Esophagus muscularis mucosa (tissue), 4 donors: ENCODE results near the gene MARVELD1. TPM values are rescaled to one million over a fixed set of nuclear protein-coding genes. Genes with fewer than 3 reads are reported as not detected.

Experiments
- DNase-seq: peaks from one replicate; pipeline ENCODE4 v3.0.0-alpha.2; 2017; ENCODE audit errors: extremely low spot score
- H3K27ac ChIP-seq, 4 donors: fragments of 200-600 bp; sonication (generic); replicated peaks in 1 of 4; 1 replicate in 3 of 4; 2 replicates in 1 of 4; pipeline ENCODE4 v1.5.1; 2016 to 2019; ENCODE audit warnings: mild to moderate bottlenecking in 1 of 4
- H3K27me3 ChIP-seq, 4 donors: fragments of 200-600 bp; sonication (generic); one replicate each; pipeline versions ENCODE4 v1.5.1 to v1.6.0; 2016 to 2019
- H3K36me3 ChIP-seq, 4 donors: fragments of 200-600 bp; sonication (generic); one replicate each; pipeline ENCODE4 v1.5.1; 2016 to 2019
- H3K4me1 ChIP-seq, 4 donors: fragments of 200-600 bp; sonication (generic); one replicate each; pipeline ENCODE4 v1.5.1; 2016 to 2019
- H3K4me3 ChIP-seq, 4 donors: fragments of 200-600 bp; sonication (generic); 1 replicate in 2 of 4; 2 replicates in 2 of 4; pipeline ENCODE4 v1.5.1; 2016 to 2019; ENCODE audit warnings: mild to moderate bottlenecking in 4 of 4, moderate library complexity in 1 of 4
- H3K9me3 ChIP-seq, 4 donors: fragments of 200-600 bp; sonication (generic); 1 replicate in 3 of 4; 2 replicates in 1 of 4; pipeline ENCODE4 v1.5.1; 2016 to 2019
- CTCF ChIP-seq, 3 experiments: fragments of 200-600 bp in 2 of 3; fragments of 450-650 bp in 1 of 3; sonication (generic) in 2 of 3; IDR thresholded peaks; one replicate each; pipeline ENCODE4 v1.5.1; 2017 to 2019; ENCODE audit warnings: antibody characterized with exemption in 3 of 3, mild to moderate bottlenecking in 2 of 3, moderate library complexity in 1 of 3
- EP300 ChIP-seq: sonication (generic); formaldehyde crosslinking; IDR thresholded peaks from one replicate; pipeline ENCODE4 v1.6.1; 2017; ENCODE audit warnings: antibody characterized with exemption
- POLR2A ChIP-seq: fragments of 450-650 bp; IDR thresholded peaks from one replicate; pipeline ENCODE4 v1.6.1; 2017; ENCODE audit warnings: antibody characterized with exemption, moderate library complexity, mild to moderate bottlenecking, low read depth
- POLR2AphosphoS5 ChIP-seq, 2 donors: sonication (generic); formaldehyde crosslinking; IDR thresholded peaks; one replicate each; pipeline ENCODE4 v1.6.1; 2017; ENCODE audit warnings: antibody characterized with exemption in 2 of 2
- WGBS: methylation state at CpG from one replicate; pipeline ENCODE4 v1.1.5; 2018; 5-methylcytosine and 5-hydroxymethylcytosine counted together
- intact Hi-C: fragments of 100-400 bp; cut with DNase I; formaldehyde crosslinking; loops from one replicate; pipeline ENCODE4 v1.15.1; 2023
- total RNA-seq, 4 donors: library from RNA; depleted of rRNA; stranded (reverse); fragments of >200 nt; gene quantifications; one replicate each; pipeline versions ENCODE4 v1.1.0 to v1.2.1, GENCODE V29; 2016

The MARVELD1 gene
- total RNA-seq, 4 donors from 2014 or later, result 43.4 to 104 (median 73.9) TPM

DNA sequence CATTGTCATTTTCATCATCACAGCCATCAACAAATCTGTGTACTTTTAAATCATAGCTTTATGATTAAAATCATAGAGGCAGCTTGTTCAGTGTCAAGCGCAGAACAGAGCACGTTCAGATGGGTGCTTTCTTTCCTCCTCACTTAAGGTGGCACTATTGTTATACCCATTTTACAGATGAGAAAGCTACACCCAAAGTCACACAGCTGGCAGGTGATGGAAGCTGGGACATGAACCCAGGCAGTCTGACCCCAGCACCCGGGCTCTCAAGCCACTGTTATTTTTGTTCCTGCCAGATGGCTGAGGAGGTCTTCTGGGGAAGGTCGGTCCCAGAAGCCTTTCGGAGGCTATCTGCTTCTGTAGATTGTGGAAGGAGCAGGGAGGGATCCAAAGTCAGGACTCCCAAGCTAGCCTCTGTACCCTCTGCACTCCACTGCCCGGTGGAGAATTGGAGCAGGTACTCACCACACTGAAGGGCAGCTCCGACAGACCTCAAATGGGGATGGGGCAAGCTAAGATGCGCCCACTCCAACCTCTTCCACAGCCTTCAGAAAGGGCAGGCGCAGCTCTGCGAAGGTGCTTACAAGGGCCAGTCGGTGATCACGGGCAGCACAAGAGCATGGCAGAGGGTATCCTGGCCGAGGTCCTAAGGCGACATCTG is 27.1 kb upstream of the MARVELD1 start:
- H3K9me3 ChIP-seq, result no peaks in the 10 kb centered on the region
- WGBS, result 50% methylated on average over 2 of the region's 14 CpGs
- peak overlapping the region; percentile 88 to 98 (median 94) for H3K27ac ChIP-seq
- no peak for DNase-seq
- peak overlapping the region; percentile 76 to 94 (median 78) for H3K4me3 ChIP-seq
- peaks cover 59 to 76% (median 74%) of the 10 kb centered on the region in 4 donors for H3K4me1 ChIP-seq
- TF ChIP-seq POLR2AphosphoS5 (IDR thresholded peaks at IDR 0.05) (no peak), POLR2A (no peak), EP300 (no peak), CTCF (IDR thresholded peaks at IDR 0.05) (no peak)
- intact Hi-C loops, result no loop called here
- H3K27me3 ChIP-seq, result no peaks in the 10 kb centered on the region
- no peaks in the 10 kb centered on the region for H3K36me3 ChIP-seq

DNA sequence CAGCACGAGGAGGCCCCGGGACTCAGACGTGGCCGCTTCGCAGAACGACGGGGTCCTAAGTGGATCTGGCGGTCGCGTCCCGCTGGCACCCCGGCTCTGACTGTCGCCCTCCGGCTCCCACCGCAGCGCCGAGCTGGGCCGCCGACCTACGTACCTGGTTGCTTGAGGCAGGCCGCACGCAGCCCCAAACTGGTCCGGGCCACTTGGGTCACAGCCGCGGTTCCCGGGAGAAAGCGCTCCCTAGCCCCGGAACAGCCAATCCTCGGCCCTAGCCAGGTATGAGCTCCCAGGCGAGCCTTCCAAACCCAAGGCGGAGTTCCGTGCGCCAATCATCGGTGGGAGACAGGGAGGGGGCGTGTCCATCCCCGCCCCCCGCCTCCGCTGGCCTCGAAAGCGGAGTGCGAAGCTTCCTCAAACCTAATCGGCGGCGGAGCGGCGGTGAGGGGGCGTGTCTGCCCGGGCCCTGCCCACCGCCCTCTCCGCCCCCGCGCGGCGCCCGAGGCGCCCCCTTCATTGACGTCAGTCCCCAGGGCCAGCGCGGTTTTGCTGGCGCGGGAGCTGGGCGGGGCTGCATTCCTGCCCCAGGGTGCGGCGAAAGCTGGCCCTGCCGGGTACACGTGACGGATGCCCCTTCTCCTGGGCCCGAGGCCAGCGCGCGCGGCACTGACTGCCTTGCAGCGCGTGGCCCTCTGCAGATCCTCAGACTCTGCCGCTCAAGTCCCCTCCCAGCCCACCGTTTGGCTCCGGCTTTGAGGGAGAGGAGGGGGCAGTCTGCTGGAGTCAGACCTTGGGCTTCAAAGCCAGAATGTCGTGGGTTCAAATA is 26.4 kb upstream of the MARVELD1 start, which contains the start of gene AVPI1:
Gene AVPI1, minus strand, starts transcription at position 280 of the 823 bp plus-strand sequence. CDS start 7,336 bp downstream, outside the sequence.
- no peaks in the 10 kb centered on the region for H3K36me3 ChIP-seq
- H3K4me1 ChIP-seq, result peaks cover 58 to 72% (median 70%) of the 10 kb centered on the region in 4 donors
- H3K9me3 ChIP-seq, result no peaks in the 10 kb centered on the region
- intact Hi-C loops, result no loop called here
- TF ChIP-seq POLR2AphosphoS5 (IDR thresholded peaks at IDR 0.05) (peak; percentile 97 to 100), POLR2A (peak; percentile 92), CTCF (IDR thresholded peaks at IDR 0.05) (no peak), EP300 (peak; percentile 98)
- under 1% methylated on average over 29 of the region's 78 CpGs for WGBS
- no peaks in the 10 kb centered on the region for H3K27me3 ChIP-seq
- H3K27ac ChIP-seq, result peak within 1 kb of the TSS; percentile 88 to 98 (median 94)
- peak; percentile 99 for DNase-seq
- peak within 1 kb of the TSS; percentile 76 to 94 (median 78) for H3K4me3 ChIP-seq

DNA sequence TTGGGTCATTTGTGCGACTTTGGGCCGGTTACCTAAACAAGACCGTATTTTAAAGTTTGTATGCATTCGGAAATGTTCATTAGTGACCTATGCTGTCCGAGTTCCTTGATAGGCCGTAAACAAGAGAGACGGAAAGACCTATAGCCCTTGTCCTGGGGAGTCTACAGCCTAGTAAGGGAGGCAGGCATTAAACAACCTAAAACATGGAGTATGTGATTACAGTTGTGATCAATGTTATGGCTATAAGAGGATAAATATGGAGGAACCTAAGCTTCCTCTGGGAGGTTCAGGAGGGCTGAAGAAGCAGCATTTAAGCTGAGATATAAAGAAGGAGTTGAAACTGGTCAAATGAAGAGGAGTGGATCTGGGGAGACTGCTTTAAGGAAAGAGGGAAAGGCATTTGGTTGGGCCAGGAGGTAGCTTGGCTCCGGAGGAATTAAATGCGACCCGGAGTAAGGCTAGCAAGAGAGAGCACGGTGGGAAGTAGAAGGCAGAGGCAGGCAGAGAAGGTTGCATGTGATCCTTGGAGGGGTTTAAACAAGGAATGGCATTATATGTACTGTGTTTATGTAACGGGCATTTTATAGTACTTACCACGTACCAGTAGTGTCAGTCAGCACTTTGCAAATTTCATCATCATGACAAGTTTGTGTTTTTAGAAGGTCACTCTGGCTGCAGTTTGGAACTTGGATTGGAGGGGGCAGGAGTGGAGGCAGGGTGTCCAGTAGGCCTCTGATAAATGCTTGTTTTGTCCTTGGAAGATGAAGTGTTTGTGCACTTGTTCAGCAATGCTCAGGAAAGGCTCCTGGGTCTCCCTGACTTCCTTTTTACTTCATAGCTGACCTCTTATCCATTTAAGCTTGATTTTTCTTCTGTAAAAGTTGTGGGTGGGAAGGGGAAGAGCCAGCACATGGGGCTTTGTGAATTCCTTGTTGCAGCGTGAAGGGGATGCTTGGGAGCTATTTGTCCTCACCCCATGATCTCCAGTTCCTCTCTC is 25.4 kb upstream of the MARVELD1 start:
- Histone ChIP-seq H3K36me3 (no peaks in the 10 kb centered on the region), H3K4me3 (peak overlapping the region; percentile 76 to 94 (median 78)), H3K27ac (peak overlapping the region; percentile 88 to 98 (median 94)), H3K27me3 (no peaks in the 10 kb centered on the region), H3K4me1 (peaks cover 55 to 63% (median 61%) of the 10 kb centered on the region in 4 donors), H3K9me3 (no peaks in the 10 kb centered on the region)
- 31% methylated on average over 14 of the region's 14 CpGs for WGBS
- intact Hi-C loops, result no loop called here
- no peak for DNase-seq
- peak; percentile 81 to 87 for TF ChIP-seq POLR2AphosphoS5 (IDR thresholded peaks at IDR 0.05)
- no peak for TF ChIP-seq POLR2A
- no peak for TF ChIP-seq CTCF (IDR thresholded peaks at IDR 0.05)
- peak; percentile 78 for TF ChIP-seq EP300

- no peak for TF ChIP-seq CTCF (IDR thresholded peaks at IDR 0.05)
- TF ChIP-seq EP300, result no peak
- TF ChIP-seq POLR2AphosphoS5 (IDR thresholded peaks at IDR 0.05), result peak; percentile 20 to 56
- Histone ChIP-seq H3K9me3 (no peaks in the 10 kb centered on the region), H3K4me3 (no peak overlapping the region), H3K36me3 (no peaks in the 10 kb centered on the region), H3K27ac (peak overlapping the region; percentile 88 to 98 (median 94)), H3K27me3 (no peaks in the 10 kb centered on the region), H3K4me1 (peaks cover 41 to 48% (median 46%) of the 10 kb centered on the region in 4 donors)
- DNase-seq, result no peak
- intact Hi-C loops, result no loop called here
- WGBS, result 71% methylated on average over 5 of the region's 5 CpGs
Observed at GRCh38 chr10:97689559-97690020, 23.9 kb upstream of the MARVELD1 start.
